Panc1 (cell line): Measurements from ENCODE around the gene KLHL41.

Experiments
- CTCF ChIP-seq: fragments of 450-650 bp; IDR thresholded peaks from 2 replicates; pipeline ENCODE4 v1.5.1; 2017; ENCODE audit warnings: mild to moderate bottlenecking
- REST ChIP-seq, 2 experiments: IDR thresholded peaks; 2 replicates each; pipeline ENCODE4 v1.6.1; 2011 to 2012; ENCODE audit warnings: low read depth in 2 of 2, control low read depth in 1 of 2, low read length in 1 of 2, mild to moderate bottlenecking in 1 of 2, moderate library complexity in 1 of 2; ENCODE audit not compliant: insufficient read depth in 1 of 2

- TF ChIP-seq CTCF (no peak), REST (IDR thresholded peaks at IDR 0.05; ENCODE audit: insufficient read depth in 1 of 2, low read depth in 2 of 2, low read length in 1 of 2) (no peak)
Measured at GRCh38 chr2:169491378-169491777, 18.1 kb upstream of the KLHL41 start.
